ENCODE results near the gene EEF1AKMT3. TPM values are rescaled to one million over a fixed set of nuclear protein-coding genes. Genes with fewer than 3 reads are reported as not detected.

EEF1AKMT3 gene
- total RNA-seq, 1 experiment from 2014 or later: 5.0 TPM

DNA sequence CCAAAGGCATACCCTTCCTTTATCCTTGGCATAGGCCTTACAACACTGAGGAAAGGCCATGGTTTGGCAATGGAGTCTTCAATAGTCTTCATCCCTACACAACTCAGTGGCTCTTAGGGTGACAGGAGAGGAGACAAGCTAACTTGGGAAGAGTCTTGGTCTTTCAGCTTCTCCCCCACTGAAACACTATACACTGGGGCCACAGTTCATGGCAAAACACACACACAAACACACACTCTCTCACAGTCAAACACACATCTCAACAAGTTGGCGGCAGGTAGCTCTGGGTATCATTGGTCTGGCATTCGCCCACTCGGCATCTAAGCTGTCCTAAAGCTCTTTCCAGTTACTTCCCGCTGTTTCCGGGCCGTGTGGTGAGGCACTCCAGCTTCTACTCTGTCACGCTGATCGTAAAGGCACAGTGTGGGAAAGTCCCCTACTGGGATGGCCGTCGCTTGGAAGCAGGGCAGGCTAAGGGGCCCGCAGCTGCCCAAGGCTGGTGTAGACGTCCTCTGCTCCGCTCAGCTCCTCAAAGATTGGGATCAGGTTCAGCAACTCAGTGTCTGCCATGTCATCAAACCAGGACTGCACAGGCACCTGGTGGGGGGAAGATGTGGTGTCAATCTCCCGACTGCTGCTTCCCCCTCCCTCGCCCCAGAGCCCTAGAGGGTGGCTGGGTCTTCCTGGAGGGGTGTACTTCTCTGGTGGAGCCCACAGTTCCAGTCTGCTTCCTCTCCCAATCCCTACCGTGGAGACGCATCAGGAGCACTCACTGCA, 50.9 kb downstream of the EEF1AKMT3 start:
- Histone ChIP-seq H3K9me2 (ENCODE audit: insufficient read depth) (no peaks in the 10 kb centered on the region), H3K4me1 (ENCODE audit: control insufficient read depth in 1 of 2, insufficient read depth in 2 of 2, low read length in 2 of 2) (no peaks in the 10 kb centered on the region; a peak in 1 of 4 replicates), H2AFZ (ENCODE audit: low read depth, low read length, poor library complexity, severe bottlenecking) (no peak overlapping the region), H3K27ac (ENCODE audit: low read depth, low read length) (no peak overlapping the region), H3K4me2 (ENCODE audit: low read length) (no peak overlapping the region), H3K9me3 (ENCODE audit: control insufficient read depth in 1 of 2, insufficient read depth in 1 of 2, low read depth in 1 of 2, low read length in 2 of 2) (no peaks in the 10 kb centered on the region), H3K27me3 (ENCODE audit: insufficient read depth, low read length) (no peaks in the 10 kb centered on the region), H3K79me2 (ENCODE audit: insufficient read depth, low read length) (0 out of 2 replicates have a peak, but pooled peaks cover under 1% of the 10 kb centered on the region), H3K4me3 (replicated peaks in 1 of 2; ENCODE audit: low read depth in 1 of 2, low read length in 2 of 2) (no peak overlapping the region), H4K20me1 (ENCODE audit: insufficient read depth) (no peaks in the 10 kb centered on the region), H3K9ac (ENCODE audit: low read length) (no peak overlapping the region), H3K36me3 (ENCODE audit: control insufficient read depth in 1 of 2, insufficient read depth in 2 of 2, low read length in 2 of 2) (peaks cover 28 to 38% of the 10 kb centered on the region in 2 experiments)
- ChIA-PET POLR2A (no interaction called here), CTCF (no interaction called here), RAD21 (ENCODE audit: low non-redundant PET in 1 of 2, low total read pairs in 2 of 2, uncharacterized antibody in 2 of 2, unreplicated experiment in 2 of 2) (no interaction called here)
- DNase-seq (ENCODE audit: low read depth, low spot score) (no peak), ATAC-seq (no peak)
- no TSS peak for BruUV-seq (replicated peaks)
- TF ChIP-seq CEBPB (IDR thresholded peaks at IDR 0.05; ENCODE audit: low read depth) (no peak), ATF3 (IDR thresholded peaks at IDR 0.05) (no peak), REST (IDR thresholded peaks at IDR 0.05; ENCODE audit: low read depth) (no peak), RAD21 (IDR thresholded peaks at IDR 0.05; ENCODE audit: low read depth) (no peak), SIN3A (IDR thresholded peaks at IDR 0.05; ENCODE audit: low read depth) (no peak), ELF1 (IDR thresholded peaks at IDR 0.05; ENCODE audit: borderline replicate concordance, low read depth) (no peak), SRF (IDR thresholded peaks at IDR 0.05; ENCODE audit: low read depth) (no peak), FOSL1 (IDR thresholded peaks at IDR 0.05; ENCODE audit: low read depth) (no peak), YY1 (IDR thresholded peaks at IDR 0.05; ENCODE audit: extremely low read depth, insufficient replicate concordance, low read depth, low read length) (no peak), ZFX (IDR thresholded peaks at IDR 0.05) (no peak), EZH2phosphoT487 (IDR thresholded peaks at IDR 0.05; ENCODE audit: borderline replicate concordance) (no peak), POLR2A (IDR thresholded peaks at IDR 0.05; ENCODE audit: borderline replicate concordance, extremely low read depth, insufficient read depth, insufficient read length) (no peak), JUND (IDR thresholded peaks at IDR 0.05) (no peak), EGR1 (IDR thresholded peaks at IDR 0.05; ENCODE audit: low read depth) (no peak), ZBTB33 (IDR thresholded peaks at IDR 0.05; ENCODE audit: extremely low read depth, insufficient replicate concordance, low read length) (no peak), CBX3 (IDR thresholded peaks at IDR 0.05; ENCODE audit: low read depth) (no peak), TCF7L2 (IDR thresholded peaks at IDR 0.05; ENCODE audit: borderline replicate concordance, extremely low read depth, insufficient read depth, insufficient read length) (no peak)
- TF ChIP-seq, protein P1, sequence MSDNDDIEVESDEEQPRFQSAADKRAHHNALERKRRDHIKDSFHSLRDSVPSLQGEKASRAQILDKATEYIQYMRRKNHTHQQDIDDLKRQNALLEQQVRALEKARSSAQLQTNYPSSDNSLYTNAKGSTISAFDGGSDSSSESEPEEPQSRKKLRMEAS (IDR thresholded peaks at IDR 0.05): no peak
- intact Hi-C loops (cut with micrococcal nuclease): no loop called here

Data from HCT116 (cell line).